IMR-90 (cell line): Measurements from ENCODE around the gene RNF144B. TPM values are rescaled to one million over a fixed set of nuclear protein-coding genes. Genes with fewer than 3 reads are reported as not detected.

ENCODE experiments used
- ATAC-seq: fragments of 200-7000 bp; cut with Tn5 transposase; 2 replicates; pipeline ENCODE4 v1.9.1; 2020; ENCODE audit warnings: low read depth, mild to moderate bottlenecking, moderate library complexity
- BruUV-seq: library from RNA; stranded (reverse); fragments of 400-500 nt; replicated peaks from 2 replicates; lab custom pipeline; 2021; lab: Mats Ljungman, UMichigan
- CTCF ChIA-PET: fragments of 300-600 bp; formaldehyde crosslinking; extraction: SDS; loops from one replicate; lab custom pipeline; 2021; ENCODE audit warnings: antibody characterized with exemption; lab: Yijun Ruan, JAX
- POLR2A ChIA-PET: fragments of 300-600 bp; sonication (Branson Sonifier 250); formaldehyde crosslinking; loops from one replicate; lab custom pipeline; 2022; ENCODE audit warnings: antibody characterized with exemption; ENCODE audit not compliant: unreplicated experiment; lab: Charles Lee
- DNase-seq: peaks from one replicate; pipeline ENCODE4 v3.0.0; 2013
- H2AFZ ChIP-seq: replicated peaks from 2 replicates; pipeline ENCODE3; 2013; ENCODE audit warnings: low read length, mild to moderate bottlenecking; ENCODE audit not compliant: poor library complexity
- H2AK5ac ChIP-seq: 2 replicates; pipeline ENCODE4 v1.6.1; 2013; ENCODE audit warnings: low read depth, low read length, inconsistent platforms
- H2AK9ac ChIP-seq: replicated peaks from 2 replicates; pipeline ENCODE3; 2013; ENCODE audit warnings: mild to moderate bottlenecking, low read depth, low read length, moderate library complexity; ENCODE audit not compliant: poor library complexity
- H2BK120ac ChIP-seq: 2 replicates; pipeline ENCODE4 v1.6.1; 2013; ENCODE audit warnings: low read depth, low read length, inconsistent platforms
- H2BK15ac ChIP-seq: 3 replicates; pipeline ENCODE4 v1.6.1; 2013; ENCODE audit warnings: low read depth, low read length, inconsistent platforms
- H2BK20ac ChIP-seq: 2 replicates; pipeline ENCODE4 v1.6.1; 2013; ENCODE audit warnings: low read depth, mild to moderate bottlenecking, inconsistent platforms, low read length, moderate library complexity
- H2BK5ac ChIP-seq: 2 replicates; pipeline ENCODE4 v1.6.1; 2013; ENCODE audit warnings: mild to moderate bottlenecking, low read depth, low read length, inconsistent platforms; ENCODE audit not compliant: poor library complexity, severe bottlenecking
- H3K14ac ChIP-seq: replicated peaks from 2 replicates; pipeline ENCODE4 v1.6.1; 2013; ENCODE audit warnings: low read depth, low read length, inconsistent platforms
- H3K18ac ChIP-seq: 2 replicates; pipeline ENCODE4 v1.6.1; 2013; ENCODE audit warnings: low read depth, low read length, control low read depth
- H3K23ac ChIP-seq: 2 replicates; pipeline ENCODE4 v1.6.1; 2013; ENCODE audit warnings: low read depth, low read length, inconsistent platforms
- H3K27ac ChIP-seq: 2 replicates; pipeline ENCODE4 v1.5.1; 2013; ENCODE audit warnings: mild to moderate bottlenecking, control low read depth, low read length; ENCODE audit not compliant: insufficient read depth
- H3K27me3 ChIP-seq: 2 replicates; pipeline ENCODE4 v1.6.1; 2013; ENCODE audit warnings: low read length; ENCODE audit not compliant: control insufficient read depth, insufficient read depth
- H3K36me3 ChIP-seq: 2 replicates; pipeline ENCODE4 v1.6.1; 2013; ENCODE audit warnings: low read length, mixed read lengths; ENCODE audit not compliant: control insufficient read depth, insufficient read depth
- H3K4ac ChIP-seq: 2 replicates; pipeline ENCODE4 v1.6.1; 2013; ENCODE audit warnings: low read depth, low read length, inconsistent platforms
- H3K4me1 ChIP-seq: 2 replicates; pipeline ENCODE4 v1.6.1; 2013; ENCODE audit warnings: low read length, mixed read lengths; ENCODE audit not compliant: control insufficient read depth, insufficient read depth
- H3K4me2 ChIP-seq: 2 replicates; pipeline ENCODE4 v1.6.1; 2013; ENCODE audit warnings: low read depth, mild to moderate bottlenecking, control low read depth, low read length, moderate library complexity
- H3K4me3 ChIP-seq: 2 replicates; pipeline ENCODE4 v1.5.1; 2013; ENCODE audit warnings: low read depth, mild to moderate bottlenecking, control low read depth, low read length, moderate library complexity; ENCODE audit not compliant: insufficient read depth
- H3K56ac ChIP-seq: 2 replicates; pipeline ENCODE4 v1.6.1; 2013; ENCODE audit warnings: low read length, inconsistent platforms; ENCODE audit not compliant: insufficient read depth; ENCODE audit errors: extremely low read depth
- H3K79me1 ChIP-seq, 2 experiments: 2 replicates each; pipeline ENCODE4 v1.6.1; 2013; ENCODE audit warnings: low read length in 2 of 2, inconsistent platforms in 1 of 2, low read depth in 1 of 2
- H3K9ac ChIP-seq: 2 replicates; pipeline ENCODE4 v1.6.1; 2013; ENCODE audit warnings: low read depth, low read length, control low read depth
- H3K9me1 ChIP-seq: 2 replicates; pipeline ENCODE4 v1.6.1; 2013; ENCODE audit warnings: low read length, inconsistent platforms; ENCODE audit not compliant: insufficient read depth
- H3K9me3 ChIP-seq: 2 replicates; pipeline ENCODE4 v1.6.1; 2013; ENCODE audit warnings: low read length; ENCODE audit not compliant: control insufficient read depth, insufficient read depth
- H4K20me1 ChIP-seq: 2 replicates; pipeline ENCODE4 v1.6.1; 2013; ENCODE audit warnings: low read length, inconsistent platforms; ENCODE audit not compliant: insufficient read depth
- H4K5ac ChIP-seq: 2 replicates; pipeline ENCODE4 v1.6.1; 2013; ENCODE audit warnings: mild to moderate bottlenecking, low read depth, low read length, control low read depth
- H4K8ac ChIP-seq, 2 experiments: 2 replicates each; pipeline ENCODE4 v1.6.1; 2013; ENCODE audit warnings: low read depth in 2 of 2, low read length in 2 of 2, control low read depth in 1 of 2, inconsistent platforms in 1 of 2
- H4K91ac ChIP-seq: 2 replicates; pipeline ENCODE4 v1.6.1; 2013; ENCODE audit warnings: low read depth, low read length, inconsistent platforms; ENCODE audit not compliant: insufficient read depth
- CEBPB ChIP-seq: IDR thresholded peaks from 2 replicates; pipeline ENCODE4 v1.6.1; 2012; ENCODE audit warnings: low read depth, low read length, improper control_type of control experiment
- CHD1 ChIP-seq: IDR thresholded peaks from 2 replicates; pipeline ENCODE4 v1.6.1; 2012; ENCODE audit warnings: low read depth, low read length, improper control_type of control experiment
- CTCF ChIP-seq: conservative IDR thresholded peaks from 2 replicates; pipeline ENCODE4 v1.5.1; 2012; ENCODE audit warnings: mild to moderate bottlenecking, low read depth, low read length, improper control_type of control experiment
- FOS ChIP-seq: fragments of 150-350 bp; IDR thresholded peaks from 2 replicates; pipeline ENCODE4 v1.6.1; 2016; ENCODE audit warnings: low read depth, low read length
- MAFK ChIP-seq: IDR thresholded peaks from 2 replicates; pipeline ENCODE4 v1.6.1; 2012; ENCODE audit warnings: low read depth, low read length, improper control_type of control experiment
- MAZ ChIP-seq: IDR thresholded peaks from 2 replicates; pipeline ENCODE4 v1.6.1; 2012; ENCODE audit warnings: low read depth, mild to moderate bottlenecking, low read length, improper control_type of control experiment, moderate library complexity, borderline replicate concordance
- MXI1 ChIP-seq: IDR thresholded peaks from 2 replicates; pipeline ENCODE4 v1.6.1; 2012; ENCODE audit warnings: low read depth, mild to moderate bottlenecking, low read length, moderate library complexity, borderline replicate concordance
- NFE2L2 ChIP-seq: fragments of 150-350 bp; IDR thresholded peaks from 2 replicates; pipeline ENCODE4 v1.6.1; 2016; ENCODE audit warnings: low read depth, mild to moderate bottlenecking, low read length
- RAD21 ChIP-seq: IDR thresholded peaks from 2 replicates; pipeline ENCODE4 v1.6.1; 2012; ENCODE audit warnings: low read length, improper control_type of control experiment
- SMC3 ChIP-seq: fragments of 150-350 bp; IDR thresholded peaks from 2 replicates; pipeline ENCODE4 v1.6.1; 2016; ENCODE audit warnings: low read depth, mild to moderate bottlenecking, antibody characterized with exemption, low read length, moderate library complexity
- WGBS, 2 experiments: methylation state at CpG; one replicate each; pipeline versions ENCODE4 v1.1.5 to v1.1.7; 2013; ENCODE audit warnings: missing lambda C conversion rate in 2 of 2; ENCODE audit not compliant: insufficient read length in 1 of 2; ENCODE audit errors: extremely low coverage in 2 of 2; 5-methylcytosine and 5-hydroxymethylcytosine counted together
- dilution Hi-C: fragments of 300-500 bp; cut with HindIII; formaldehyde crosslinking; loops from one replicate; pipeline ENCODE4 v1.14.3; 2018; ENCODE audit warnings: low sequenced_read_pairs; ENCODE audit not compliant: unreplicated experiment
- in situ Hi-C: fragments of 300-500 bp; cut with MboI; formaldehyde crosslinking; loops from 3 replicates; pipeline ENCODE4 v1.14.3; 2019; ENCODE audit warnings: low sequenced_read_pairs, inconsistent platforms, mixed read lengths
- intact Hi-C: fragments of 100-400 bp; cut with micrococcal nuclease; formaldehyde crosslinking; loops from 2 replicates; pipeline ENCODE4 v1.10.0; 2022
- polyA plus RNA-seq, 3 experiments: library from polyadenylated mRNA; depleted of rRNA; stranded (reverse); fragments of >200 nt; gene quantifications; 2 replicates each; pipeline ENCODE4 v1.2.3, GENCODE V29; 2012; ENCODE audit warnings: low replicate concordance in 1 of 3
- total RNA-seq: library from RNA; depleted of rRNA; stranded (reverse); fragments of >200 nt; gene quantifications from 2 replicates; pipeline ENCODE4 v1.2.3, GENCODE V29; 2012
- TF ChIP-seq, protein P1 (sequence below): fragments of 150-350 bp; IDR thresholded peaks from 2 replicates; pipeline ENCODE4 v1.6.1; 2016; ENCODE audit warnings: low read depth, mild to moderate bottlenecking, low read length, moderate library complexity, borderline replicate concordance

The RNF144B gene
- total and polyA plus RNA-seq, 2 of the 4 experiments (the other 2 are of a cell fraction) = 0.44 to 2.7 TPM

GRCh38 chr6:18350271-18350670 lies 36.9 kb upstream of the RNF144B start:
- CTCF ChIA-PET = no interaction called here
- no peak overlapping the region; the same call in 1 of the 2 replicates for H3K14ac ChIP-seq
- H4K5ac ChIP-seq = no peak overlapping the region
- no TSS peak for BruUV-seq
- intact Hi-C loops = no loop called here
- H4K20me1 ChIP-seq = no peaks in the 10 kb centered on the region
- no peak overlapping the region for H3K9ac ChIP-seq
- H3K9me3 ChIP-seq = no peaks in the 10 kb centered on the region; the same call in 1 of the 2 replicates
- H2AFZ ChIP-seq = no peak overlapping the region
- H2BK120ac ChIP-seq = no peak overlapping the region
- H3K18ac ChIP-seq = no peak overlapping the region
- no peak overlapping the region for H2BK5ac ChIP-seq
- no peak for DNase-seq
- no peak overlapping the region for H3K27ac ChIP-seq
- TF ChIP-seq MXI1 (no peak), CEBPB (no peak), NFE2L2 (no peak), SMC3 (no peak), MAZ (no peak), FOS (no peak), CTCF (no peak), CHD1 (no peak), RAD21 (no peak), MAFK (no peak)
- TF ChIP-seq, protein P1, sequence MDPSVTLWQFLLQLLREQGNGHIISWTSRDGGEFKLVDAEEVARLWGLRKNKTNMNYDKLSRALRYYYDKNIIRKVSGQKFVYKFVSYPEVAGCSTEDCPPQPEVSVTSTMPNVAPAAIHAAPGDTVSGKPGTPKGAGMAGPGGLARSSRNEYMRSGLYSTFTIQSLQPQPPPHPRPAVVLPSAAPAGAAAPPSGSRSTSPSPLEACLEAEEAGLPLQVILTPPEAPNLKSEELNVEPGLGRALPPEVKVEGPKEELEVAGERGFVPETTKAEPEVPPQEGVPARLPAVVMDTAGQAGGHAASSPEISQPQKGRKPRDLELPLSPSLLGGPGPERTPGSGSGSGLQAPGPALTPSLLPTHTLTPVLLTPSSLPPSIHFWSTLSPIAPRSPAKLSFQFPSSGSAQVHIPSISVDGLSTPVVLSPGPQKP = no peak
- H4K91ac ChIP-seq = no peak overlapping the region
- no peak overlapping the region for H3K4me2 ChIP-seq
- no peak overlapping the region for H3K23ac ChIP-seq
- H3K27me3 ChIP-seq = no peaks in the 10 kb centered on the region
- no peak overlapping the region for H2AK9ac ChIP-seq
- no peaks in the 10 kb centered on the region for H3K36me3 ChIP-seq
- H3K56ac ChIP-seq = no peak overlapping the region
- peaks cover 4% of the 10 kb centered on the region; the same call in 1 of the 2 replicates for H3K4me1 ChIP-seq
- H4K8ac ChIP-seq = no peak overlapping the region
- no peak overlapping the region for H3K4me3 ChIP-seq
- no peak overlapping the region for H2AK5ac ChIP-seq
- H3K9me1 ChIP-seq = peaks cover 6% of the 10 kb centered on the region; the same call in 1 of the 2 replicates
- WGBS, 2 experiments = no CpG with 5 or more reads among the region's 4 CpGs
- POLR2A ChIA-PET = no interaction called here
- dilution Hi-C loops = no loop called here
- peak overlapping the region; percentile 1; the same call in 1 of the 3 replicates for H2BK15ac ChIP-seq
- no peak overlapping the region for H3K4ac ChIP-seq
- H2BK20ac ChIP-seq = no peak overlapping the region
- no peak for ATAC-seq
- H3K79me1 ChIP-seq = no peaks in the 10 kb centered on the region
- in situ Hi-C loops = no loop called here
